ENCODE data around the gene DSTYK. TPM values are rescaled to one million over a fixed set of nuclear protein-coding genes. Genes with fewer than 3 reads are reported as not detected.
A peak's percentile ranks its signal among the peaks of the same experiment; 100 is the strongest.

The DSTYK gene
- total and polyA plus RNA-seq, 2 experiments from 2014 or later, result 6.1 to 10.7 TPM

GRCh38 chr1:205188596-205188995 lies 22.9 kb downstream of the DSTYK start (continued):
- TF ChIP-seq ZNF462 (CRISPR knock-in tag; IDR thresholded peaks at IDR 0.05) (no peak), CREB1 (CRISPR knock-in tag; IDR thresholded peaks at IDR 0.05; ENCODE audit: low read depth) (no peak), EZH2phosphoT487 (IDR thresholded peaks at IDR 0.05; ENCODE audit: unreplicated experiment) (no peak), ETS1 (IDR thresholded peaks at IDR 0.05) (no peak)

GRCh38 chr1:205188098-205188497 lies 23.4 kb downstream of the DSTYK start:
- no peaks in the 10 kb centered on the region for H3K9me3 Mint-ChIP-seq
- no peaks in the 10 kb centered on the region for H4K20me1 ChIP-seq (replicated peaks; ENCODE audit: insufficient read depth)
- peaks cover 58% of the 10 kb centered on the region for H3K4me1 Mint-ChIP-seq
- no peaks in the 10 kb centered on the region for H3K9me2 ChIP-seq (ENCODE audit: insufficient read depth)
- no peaks in the 10 kb centered on the region; the same call in 1 of the 2 replicates for H3F3A ChIP-seq (replicated peaks; ENCODE audit: low read depth)
- peak overlapping the region; percentile 27 for H3K4me2 ChIP-seq
- no peak for ATAC-seq
- peaks cover 38% of the 10 kb centered on the region for H3K79me2 ChIP-seq (replicated peaks; ENCODE audit: insufficient read depth)
- no peaks in the 10 kb centered on the region for H3K27me3 ChIP-seq (ENCODE audit: insufficient read depth)
- no peak overlapping the region for H3K27ac ChIP-seq (ENCODE audit: low read depth)
- H3K4me3 ChIP-seq, result peak overlapping the region; percentile 4; the same call in 1 of the 2 replicates
- H3K36me3 Mint-ChIP-seq (ENCODE audit: low read depth), result no peaks in the 10 kb centered on the region; the same call in none of the 3 replicates
- no peaks in the 10 kb centered on the region for H3K36me3 ChIP-seq (ENCODE audit: insufficient read depth)
- H3K4me3 Mint-ChIP-seq, result peak overlapping the region; percentile 11
- H2AFZ ChIP-seq, result no peak overlapping the region
- H3K27me3 Mint-ChIP-seq (ENCODE audit: insufficient read depth, low read depth, poor library complexity), result no peaks in the 10 kb centered on the region
- no peak overlapping the region for H3K27ac Mint-ChIP-seq
- TF ChIP-seq REST (IDR thresholded peaks at IDR 0.05; ENCODE audit: unreplicated experiment) (no peak), EZH2phosphoT487 (IDR thresholded peaks at IDR 0.05; ENCODE audit: unreplicated experiment) (no peak), CTCF (conservative IDR thresholded peaks at IDR 0.05; ENCODE audit: low read depth in 2 of 2) (no peak), ZNF114 (CRISPR knock-in tag; IDR thresholded peaks at IDR 0.05) (no peak), POLR2AphosphoS5 (IDR thresholded peaks at IDR 0.05; ENCODE audit: low read depth) (no peak)
- H3K4me1 ChIP-seq (ENCODE audit: insufficient read depth), result peaks cover 54% of the 10 kb centered on the region
- DNase-seq (ENCODE audit: low spot score), result no peak

Measured in GM23338 (cell line).